Measurements from ENCODE around the gene MAD1L1.

DNA sequence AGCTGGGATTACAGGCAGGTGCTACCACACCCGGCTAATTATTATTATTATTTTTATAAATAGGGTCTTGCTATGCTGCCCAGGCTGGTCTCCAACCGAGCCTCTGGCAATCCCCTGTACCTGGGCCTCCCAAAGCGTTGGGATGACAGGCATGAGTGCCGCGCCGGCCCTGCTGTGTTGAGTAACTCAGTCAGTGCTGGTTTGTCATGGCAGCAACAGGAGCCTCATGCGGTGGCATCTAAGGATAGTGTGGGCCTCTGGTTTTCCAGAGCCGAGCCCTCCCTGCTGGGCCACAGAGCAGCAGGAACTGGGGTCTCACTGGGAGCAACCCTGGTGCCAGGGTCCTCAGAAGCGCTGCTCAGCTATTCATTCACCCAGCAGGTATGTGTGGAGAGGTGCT lies 318.0 kb downstream of the MAD1L1 start:
- TF ChIP-seq CTCF (IDR thresholded peaks at IDR 0.05) = no peak
- TF ChIP-seq, protein P1, sequence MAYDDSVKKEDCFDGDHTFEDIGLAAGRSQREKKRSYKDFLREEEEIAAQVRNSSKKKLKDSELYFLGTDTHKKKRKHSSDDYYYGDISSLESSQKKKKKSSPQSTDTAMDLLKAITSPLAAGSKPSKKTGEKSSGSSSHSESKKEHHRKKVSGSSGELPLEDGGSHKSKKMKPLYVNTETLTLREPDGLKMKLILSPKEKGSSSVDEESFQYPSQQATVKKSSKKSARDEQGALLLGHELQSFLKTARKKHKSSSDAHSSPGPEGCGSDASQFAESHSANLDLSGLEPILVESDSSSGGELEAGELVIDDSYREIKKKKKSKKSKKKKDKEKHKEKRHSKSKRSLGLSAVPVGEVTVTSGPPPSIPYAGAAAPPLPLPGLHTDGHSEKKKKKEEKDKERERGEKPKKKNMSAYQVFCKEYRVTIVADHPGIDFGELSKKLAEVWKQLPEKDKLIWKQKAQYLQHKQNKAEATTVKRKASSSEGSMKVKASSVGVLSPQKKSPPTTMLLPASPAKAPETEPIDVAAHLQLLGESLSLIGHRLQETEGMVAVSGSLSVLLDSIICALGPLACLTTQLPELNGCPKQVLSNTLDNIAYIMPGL (CRISPR knock-in tag; IDR thresholded peaks at IDR 0.05) = no peak
- no peak for TF ChIP-seq GRHL2 (CRISPR knock-in tag; IDR thresholded peaks at IDR 0.05; ENCODE audit: insufficient replicate concordance, severe bottlenecking)
- TF ChIP-seq ATF1 (CRISPR knock-in tag; IDR thresholded peaks at IDR 0.05) = no peak
- no peak for TF ChIP-seq TEAD4 (CRISPR knock-in tag; IDR thresholded peaks at IDR 0.05)
- no peak for TF ChIP-seq MAX (CRISPR knock-in tag; IDR thresholded peaks at IDR 0.05)
- TF ChIP-seq NR3C1 (CRISPR knock-in tag; conservative IDR thresholded peaks at IDR 0.05; ENCODE audit: low read depth) = no peak
- TF ChIP-seq, protein P2, sequence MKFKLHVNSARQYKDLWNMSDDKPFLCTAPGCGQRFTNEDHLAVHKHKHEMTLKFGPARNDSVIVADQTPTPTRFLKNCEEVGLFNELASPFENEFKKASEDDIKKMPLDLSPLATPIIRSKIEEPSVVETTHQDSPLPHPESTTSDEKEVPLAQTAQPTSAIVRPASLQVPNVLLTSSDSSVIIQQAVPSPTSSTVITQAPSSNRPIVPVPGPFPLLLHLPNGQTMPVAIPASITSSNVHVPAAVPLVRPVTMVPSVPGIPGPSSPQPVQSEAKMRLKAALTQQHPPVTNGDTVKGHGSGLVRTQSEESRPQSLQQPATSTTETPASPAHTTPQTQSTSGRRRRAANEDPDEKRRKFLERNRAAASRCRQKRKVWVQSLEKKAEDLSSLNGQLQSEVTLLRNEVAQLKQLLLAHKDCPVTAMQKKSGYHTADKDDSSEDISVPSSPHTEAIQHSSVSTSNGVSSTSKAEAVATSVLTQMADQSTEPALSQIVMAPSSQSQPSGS (CRISPR knock-in tag; IDR thresholded peaks at IDR 0.05; ENCODE audit: borderline replicate concordance, low read depth) = no peak
- no peak for TF ChIP-seq NFE2L1 (CRISPR knock-in tag; IDR thresholded peaks at IDR 0.05)
- TF ChIP-seq NR1H2 (CRISPR knock-in tag; IDR thresholded peaks at IDR 0.05) = no peak
- TF ChIP-seq ZNF138 (CRISPR knock-in tag; conservative IDR thresholded peaks at IDR 0.05) = no peak
- TF ChIP-seq, protein P3, sequence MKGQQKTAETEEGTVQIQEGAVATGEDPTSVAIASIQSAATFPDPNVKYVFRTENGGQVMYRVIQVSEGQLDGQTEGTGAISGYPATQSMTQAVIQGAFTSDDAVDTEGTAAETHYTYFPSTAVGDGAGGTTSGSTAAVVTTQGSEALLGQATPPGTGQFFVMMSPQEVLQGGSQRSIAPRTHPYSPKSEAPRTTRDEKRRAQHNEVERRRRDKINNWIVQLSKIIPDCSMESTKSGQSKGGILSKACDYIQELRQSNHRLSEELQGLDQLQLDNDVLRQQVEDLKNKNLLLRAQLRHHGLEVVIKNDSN (CRISPR knock-in tag; IDR thresholded peaks at IDR 0.05) = no peak
- TF ChIP-seq ESRRA (CRISPR knock-in tag; IDR thresholded peaks at IDR 0.05; ENCODE audit: borderline replicate concordance) = no peak
- no peak for TF ChIP-seq E2F5 (CRISPR knock-in tag; IDR thresholded peaks at IDR 0.05)
